GM12874 (cell line): ENCODE data around the gene TES.

Experiments
- TF ChIP-seq, protein P1 (sequence below): IDR thresholded peaks from 2 replicates; pipeline ENCODE4 v1.5.1; 2011; ENCODE audit warnings: low read depth, mild to moderate bottlenecking, control low read depth, low read length, moderate library complexity; ENCODE audit not compliant: insufficient read depth

TES gene

DNA sequence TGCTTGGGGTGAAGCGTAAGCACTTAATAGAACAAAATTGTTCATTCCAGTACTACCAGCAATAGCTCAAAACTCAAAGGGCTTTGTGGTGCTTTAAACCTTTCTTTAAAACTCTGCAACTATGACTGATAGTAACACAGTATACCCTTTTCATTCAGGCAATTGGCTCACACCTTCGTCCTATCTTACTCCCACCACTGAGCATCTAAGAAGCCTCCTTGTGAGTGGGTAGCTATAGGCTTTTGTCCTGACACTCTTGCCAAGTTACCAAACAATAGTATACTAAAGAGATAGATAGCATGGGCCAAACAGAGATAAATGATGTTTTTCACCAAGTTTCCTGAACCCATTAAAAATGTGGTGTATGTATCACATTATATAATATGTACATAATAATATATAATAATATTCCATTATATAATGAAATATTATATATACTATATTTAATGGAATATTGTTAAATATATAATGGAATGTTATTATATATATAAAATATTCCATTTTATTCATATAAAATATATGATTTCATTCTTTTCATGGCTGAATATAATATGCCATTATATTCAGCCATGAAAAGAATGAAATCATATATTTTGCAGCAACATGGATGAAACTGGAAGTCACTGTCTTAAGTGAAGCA lies 96.2 kb downstream of the TES start:
- TF ChIP-seq, protein P1, sequence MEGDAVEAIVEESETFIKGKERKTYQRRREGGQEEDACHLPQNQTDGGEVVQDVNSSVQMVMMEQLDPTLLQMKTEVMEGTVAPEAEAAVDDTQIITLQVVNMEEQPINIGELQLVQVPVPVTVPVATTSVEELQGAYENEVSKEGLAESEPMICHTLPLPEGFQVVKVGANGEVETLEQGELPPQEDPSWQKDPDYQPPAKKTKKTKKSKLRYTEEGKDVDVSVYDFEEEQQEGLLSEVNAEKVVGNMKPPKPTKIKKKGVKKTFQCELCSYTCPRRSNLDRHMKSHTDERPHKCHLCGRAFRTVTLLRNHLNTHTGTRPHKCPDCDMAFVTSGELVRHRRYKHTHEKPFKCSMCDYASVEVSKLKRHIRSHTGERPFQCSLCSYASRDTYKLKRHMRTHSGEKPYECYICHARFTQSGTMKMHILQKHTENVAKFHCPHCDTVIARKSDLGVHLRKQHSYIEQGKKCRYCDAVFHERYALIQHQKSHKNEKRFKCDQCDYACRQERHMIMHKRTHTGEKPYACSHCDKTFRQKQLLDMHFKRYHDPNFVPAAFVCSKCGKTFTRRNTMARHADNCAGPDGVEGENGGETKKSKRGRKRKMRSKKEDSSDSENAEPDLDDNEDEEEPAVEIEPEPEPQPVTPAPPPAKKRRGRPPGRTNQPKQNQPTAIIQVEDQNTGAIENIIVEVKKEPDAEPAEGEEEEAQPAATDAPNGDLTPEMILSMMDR = no peak

DNA sequence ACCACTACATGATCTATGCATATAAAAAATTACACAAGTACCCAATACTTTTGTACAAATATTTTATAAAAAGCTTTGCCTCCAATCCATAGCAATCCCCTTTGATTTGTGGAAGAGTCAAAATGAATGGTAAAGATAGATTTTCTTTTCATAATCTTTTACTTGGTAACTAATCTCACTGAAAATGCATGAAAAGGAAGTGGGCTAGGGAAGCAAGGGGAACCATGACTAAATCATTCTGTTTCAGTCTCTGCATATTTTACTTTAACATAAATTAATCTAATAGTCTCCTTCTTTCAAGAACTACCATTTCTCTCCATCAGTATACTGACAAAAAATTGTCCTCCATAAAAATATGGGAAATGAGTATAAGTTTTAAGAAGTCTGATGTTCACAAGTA lies 96.9 kb downstream of the TES start:
- TF ChIP-seq, protein P1 = no peak
